ENCODE data around the gene NFKBIB.

The NFKBIB gene

DNA sequence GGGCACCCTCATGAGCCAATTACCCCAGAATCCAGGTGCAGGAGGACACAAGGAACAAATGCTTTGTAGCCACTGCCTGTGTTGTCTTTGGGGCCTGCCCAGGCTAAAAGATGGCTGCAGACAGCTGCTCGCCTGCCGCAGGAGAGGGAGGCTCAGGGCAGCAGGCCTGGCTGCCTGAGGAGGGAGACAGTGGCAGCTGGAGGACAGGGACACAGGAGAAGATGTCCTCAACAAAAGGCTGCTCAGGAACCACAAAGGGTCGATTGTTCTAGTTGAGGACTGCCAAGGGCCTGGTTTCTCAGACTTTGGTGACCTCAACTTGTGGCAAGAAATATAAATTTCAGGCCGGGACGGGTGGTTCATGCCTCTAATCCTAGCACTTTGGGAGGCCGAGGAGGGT is 8.0 kb upstream of the NFKBIB start:
- TF ChIP-seq, protein P1, sequence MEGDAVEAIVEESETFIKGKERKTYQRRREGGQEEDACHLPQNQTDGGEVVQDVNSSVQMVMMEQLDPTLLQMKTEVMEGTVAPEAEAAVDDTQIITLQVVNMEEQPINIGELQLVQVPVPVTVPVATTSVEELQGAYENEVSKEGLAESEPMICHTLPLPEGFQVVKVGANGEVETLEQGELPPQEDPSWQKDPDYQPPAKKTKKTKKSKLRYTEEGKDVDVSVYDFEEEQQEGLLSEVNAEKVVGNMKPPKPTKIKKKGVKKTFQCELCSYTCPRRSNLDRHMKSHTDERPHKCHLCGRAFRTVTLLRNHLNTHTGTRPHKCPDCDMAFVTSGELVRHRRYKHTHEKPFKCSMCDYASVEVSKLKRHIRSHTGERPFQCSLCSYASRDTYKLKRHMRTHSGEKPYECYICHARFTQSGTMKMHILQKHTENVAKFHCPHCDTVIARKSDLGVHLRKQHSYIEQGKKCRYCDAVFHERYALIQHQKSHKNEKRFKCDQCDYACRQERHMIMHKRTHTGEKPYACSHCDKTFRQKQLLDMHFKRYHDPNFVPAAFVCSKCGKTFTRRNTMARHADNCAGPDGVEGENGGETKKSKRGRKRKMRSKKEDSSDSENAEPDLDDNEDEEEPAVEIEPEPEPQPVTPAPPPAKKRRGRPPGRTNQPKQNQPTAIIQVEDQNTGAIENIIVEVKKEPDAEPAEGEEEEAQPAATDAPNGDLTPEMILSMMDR (IDR thresholded peaks at IDR 0.05; ENCODE audit: low read depth, low read length) = no peak
- no peak for DNase-seq (ENCODE audit: extremely low read depth, low read depth)

DNA sequence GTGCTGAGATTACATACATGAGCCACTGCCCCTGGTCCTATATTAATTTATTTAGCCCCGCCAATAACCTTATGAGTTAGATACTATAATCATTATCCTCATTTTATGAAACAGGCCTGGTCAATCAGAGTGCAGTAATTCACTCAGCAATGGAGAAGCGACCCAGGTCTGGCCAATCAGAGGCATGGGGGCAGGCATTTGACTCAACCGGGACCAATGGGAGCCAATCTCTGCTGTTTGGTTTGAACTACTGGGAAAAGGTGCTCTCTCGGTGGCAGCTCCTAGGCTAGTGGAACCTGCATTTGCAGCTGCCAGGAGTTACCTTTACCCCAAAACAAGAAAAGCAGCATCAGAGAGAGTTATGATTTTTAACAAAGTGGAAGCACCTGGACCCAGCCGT is 6.9 kb upstream of the NFKBIB start:
- DNase-seq (ENCODE audit: extremely low read depth, low read depth) = no peak
- TF ChIP-seq, protein P1 (IDR thresholded peaks at IDR 0.05; ENCODE audit: low read depth, low read length) = no peak

DNA sequence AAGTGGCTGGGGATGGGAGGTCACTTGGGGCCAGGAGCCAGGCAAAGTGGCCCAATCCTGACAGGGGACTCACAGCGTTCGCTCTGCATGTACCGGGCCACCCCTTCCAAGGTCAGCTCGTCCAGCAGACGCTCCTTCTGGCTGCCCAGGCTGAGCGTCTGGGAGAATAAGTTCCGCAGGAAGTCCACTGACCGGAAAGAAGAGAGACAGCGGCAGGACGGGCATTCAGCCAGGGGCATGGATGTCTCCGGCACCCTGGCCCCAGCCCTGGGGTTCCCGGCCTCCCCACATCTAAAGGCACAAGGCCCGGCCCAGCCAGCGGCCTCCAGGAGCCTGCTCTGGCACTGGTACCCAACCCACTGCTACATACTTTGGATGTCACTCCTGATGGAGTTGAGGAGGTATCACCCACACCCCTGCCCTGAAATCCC is 6.4 kb upstream of the NFKBIB start:
- TF ChIP-seq, protein P1 (IDR thresholded peaks at IDR 0.05; ENCODE audit: low read depth, low read length) = no peak
- no peak for DNase-seq (ENCODE audit: extremely low read depth, low read depth)

DNA sequence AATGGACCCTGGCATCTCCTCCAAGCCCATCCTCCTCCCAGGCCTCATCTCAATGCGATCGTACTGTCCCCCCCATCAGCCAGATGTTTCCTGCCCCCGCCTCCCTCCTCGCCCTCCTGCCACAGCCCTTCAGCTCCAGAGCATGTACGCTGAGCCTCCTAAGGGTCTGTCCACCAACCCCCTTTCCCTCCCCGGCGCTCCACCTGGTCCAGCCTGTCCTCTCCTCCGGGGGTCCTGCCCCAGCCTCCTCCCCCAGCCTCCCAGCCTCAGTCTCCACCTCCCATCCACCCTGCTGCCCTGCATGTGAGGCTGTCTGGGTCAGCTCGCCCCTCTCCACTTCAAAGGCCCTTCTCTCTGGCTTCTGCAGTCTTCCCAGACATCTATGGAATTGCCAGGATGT is 4.8 kb upstream of the NFKBIB start:
- TF ChIP-seq, protein P1 (IDR thresholded peaks at IDR 0.05; ENCODE audit: low read depth, low read length) = no peak
- no peak for DNase-seq (ENCODE audit: extremely low read depth, low read depth)

DNA sequence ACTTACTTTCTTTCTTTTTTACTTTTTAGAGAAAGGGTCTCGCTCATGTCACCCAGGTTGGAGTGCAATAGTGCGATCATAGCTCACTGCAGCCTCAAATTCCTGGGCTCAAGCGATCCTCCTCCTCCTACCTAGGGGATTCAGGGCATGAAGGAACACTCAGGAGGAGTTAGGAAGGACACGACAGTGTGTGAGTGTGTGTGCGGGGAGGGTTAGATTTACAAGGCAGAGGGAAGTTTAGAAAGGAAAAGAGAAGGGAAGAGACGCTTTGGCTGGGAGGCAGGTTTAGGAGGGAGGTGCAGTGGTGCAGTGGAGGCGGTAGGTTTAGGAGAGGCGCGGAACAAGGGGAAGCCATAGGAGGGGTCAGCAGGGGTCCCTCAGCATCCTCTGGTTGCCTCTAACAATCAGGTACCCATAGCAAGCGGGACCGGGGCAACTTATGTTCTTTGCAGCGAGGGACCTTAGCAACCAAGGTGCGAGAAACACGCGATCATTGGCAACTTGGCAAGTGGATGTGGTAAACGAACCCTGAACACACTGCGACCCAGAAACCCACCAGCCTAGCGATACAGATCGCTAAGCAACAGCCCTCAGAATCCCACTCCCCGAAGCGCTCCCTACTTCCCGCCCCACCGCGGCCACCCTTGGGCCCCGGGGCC is 852 bp upstream of the NFKBIB start:
- TF ChIP-seq, protein P1 (IDR thresholded peaks at IDR 0.05; ENCODE audit: low read depth, low read length) = no peak
- no peak for DNase-seq (ENCODE audit: extremely low read depth, low read depth)

DNA sequence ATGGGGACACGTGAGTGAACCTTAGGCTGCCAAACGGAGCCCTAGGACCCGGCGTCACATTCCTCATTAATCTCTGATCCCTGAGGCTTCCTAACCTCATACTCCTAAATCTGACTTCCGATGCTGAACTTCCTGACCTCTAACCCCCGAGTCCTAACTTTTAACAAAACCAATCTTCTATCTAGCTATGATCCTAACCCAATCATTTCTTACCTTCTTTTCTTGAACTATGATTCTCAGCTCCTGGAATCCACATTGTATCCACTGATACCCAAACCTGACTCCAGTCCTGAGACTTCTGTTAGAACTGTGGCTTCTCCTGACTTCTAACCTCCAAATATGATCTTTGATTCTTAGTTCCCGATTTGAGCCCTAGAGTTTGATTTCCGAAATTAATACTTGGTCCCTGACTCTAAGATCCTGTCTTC is 447 bp downstream of the NFKBIB start:
- TF ChIP-seq, protein P1 (IDR thresholded peaks at IDR 0.05; ENCODE audit: low read depth, low read length) = no peak
- DNase-seq (ENCODE audit: extremely low read depth, low read depth) = no peak

DNA sequence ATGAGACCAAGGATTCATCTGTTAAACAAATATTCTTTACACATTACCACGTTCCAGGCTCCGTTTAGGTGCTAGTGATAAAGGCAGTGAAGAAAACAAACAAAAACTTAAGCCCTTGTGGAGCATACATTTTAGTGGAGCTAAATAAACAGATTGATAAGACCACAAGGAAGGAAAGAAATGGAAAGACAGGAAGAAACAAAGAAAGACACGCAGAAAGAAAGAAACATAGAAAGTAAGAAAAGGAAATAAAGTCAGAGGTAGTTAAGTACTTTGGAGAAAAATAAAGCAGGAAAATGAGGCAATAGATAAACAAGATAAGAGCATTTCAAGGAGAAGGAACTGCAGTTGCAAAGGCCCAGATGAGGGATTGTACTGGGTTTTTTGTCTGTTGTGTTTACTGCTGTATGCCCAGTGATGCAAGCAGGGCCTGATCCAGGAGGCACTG is 998 bp downstream of the NFKBIB start:
- no peak for DNase-seq (ENCODE audit: extremely low read depth, low read depth)
- TF ChIP-seq, protein P1 (IDR thresholded peaks at IDR 0.05; ENCODE audit: low read depth, low read length) = no peak
